DOHH2 (cell line): ENCODE data around the gene ZNRF1.

Experiments used
- CTCF ChIP-seq: fragments of 200-600 bp; sonication (generic); IDR thresholded peaks from one replicate; pipeline ENCODE4 v1.5.1; 2014; ENCODE audit warnings: antibody characterized with exemption, mild to moderate bottlenecking, low read depth, low read length; ENCODE audit not compliant: poor library complexity, severe bottlenecking
- EZH2phosphoT487 ChIP-seq: fragments of 200-600 bp; sonication (generic); IDR thresholded peaks from 2 replicates; pipeline ENCODE4 v1.6.1; 2017; ENCODE audit warnings: borderline replicate concordance, mild to moderate bottlenecking, antibody characterized with exemption, low read length, moderate library complexity, mixed read lengths

DNA sequence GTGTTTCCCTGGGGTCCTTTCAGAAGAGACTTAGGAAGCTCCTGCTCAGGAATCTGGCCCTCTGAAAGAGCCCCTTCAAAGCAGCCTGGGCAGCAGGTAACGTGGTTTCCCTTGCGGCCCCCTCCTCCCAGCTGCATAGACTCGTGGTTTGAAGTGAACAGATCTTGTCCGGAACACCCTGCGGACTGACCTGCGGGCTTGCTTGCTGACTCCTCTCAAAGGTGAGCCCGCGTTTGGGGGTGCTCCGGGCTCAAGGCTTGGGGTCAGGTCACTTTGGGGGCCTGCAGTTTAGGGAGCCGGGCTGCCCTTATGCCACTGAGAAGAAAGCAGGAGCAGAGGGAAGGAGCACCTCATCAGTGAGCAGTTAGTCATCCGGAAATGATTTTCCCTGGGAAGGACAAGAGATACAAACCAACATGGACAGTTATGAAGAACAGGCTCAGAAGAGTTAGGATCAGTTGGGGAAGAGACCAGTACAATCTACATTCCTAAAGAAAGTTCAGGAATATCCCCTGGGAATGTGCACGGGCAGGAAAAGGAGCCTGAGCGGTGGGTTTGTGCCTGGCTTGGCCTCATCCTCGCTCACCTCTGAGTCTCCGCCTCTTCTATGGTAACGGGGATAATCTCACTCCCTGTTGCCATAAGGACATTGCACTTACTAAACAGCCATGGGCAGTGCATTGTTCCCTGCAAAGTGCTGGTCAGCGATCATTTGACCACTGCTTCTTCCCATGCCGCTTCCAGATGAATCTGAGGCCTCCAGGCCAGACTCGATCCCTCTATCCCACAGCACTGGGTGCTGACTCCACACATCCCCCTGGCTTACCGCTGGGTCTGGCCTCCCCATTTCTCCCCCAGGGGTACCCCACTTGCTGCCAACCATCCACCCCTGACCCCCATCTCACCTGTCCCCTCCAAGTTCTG is 107.8 kb downstream of the ZNRF1 start:
- TF ChIP-seq CTCF (no peak), EZH2phosphoT487 (no peak)
